GM18498 (cell line): ENCODE measurements around the gene DOHH.
"Not testable (repeated sequence)": the region's sequence is repeated elsewhere in the genome, so short reads cannot be mapped to it uniquely, and the experiment has no call there.

Experiments used
- ATAC-seq: cut with Tn5 transposase; IDR thresholded peaks from one replicate; pipeline ENCODE4 v1.9.1; 2021; ENCODE audit warnings: mild to moderate bottlenecking, moderate library complexity; ENCODE audit not compliant: unreplicated experiment

Gene DOHH

DNA sequence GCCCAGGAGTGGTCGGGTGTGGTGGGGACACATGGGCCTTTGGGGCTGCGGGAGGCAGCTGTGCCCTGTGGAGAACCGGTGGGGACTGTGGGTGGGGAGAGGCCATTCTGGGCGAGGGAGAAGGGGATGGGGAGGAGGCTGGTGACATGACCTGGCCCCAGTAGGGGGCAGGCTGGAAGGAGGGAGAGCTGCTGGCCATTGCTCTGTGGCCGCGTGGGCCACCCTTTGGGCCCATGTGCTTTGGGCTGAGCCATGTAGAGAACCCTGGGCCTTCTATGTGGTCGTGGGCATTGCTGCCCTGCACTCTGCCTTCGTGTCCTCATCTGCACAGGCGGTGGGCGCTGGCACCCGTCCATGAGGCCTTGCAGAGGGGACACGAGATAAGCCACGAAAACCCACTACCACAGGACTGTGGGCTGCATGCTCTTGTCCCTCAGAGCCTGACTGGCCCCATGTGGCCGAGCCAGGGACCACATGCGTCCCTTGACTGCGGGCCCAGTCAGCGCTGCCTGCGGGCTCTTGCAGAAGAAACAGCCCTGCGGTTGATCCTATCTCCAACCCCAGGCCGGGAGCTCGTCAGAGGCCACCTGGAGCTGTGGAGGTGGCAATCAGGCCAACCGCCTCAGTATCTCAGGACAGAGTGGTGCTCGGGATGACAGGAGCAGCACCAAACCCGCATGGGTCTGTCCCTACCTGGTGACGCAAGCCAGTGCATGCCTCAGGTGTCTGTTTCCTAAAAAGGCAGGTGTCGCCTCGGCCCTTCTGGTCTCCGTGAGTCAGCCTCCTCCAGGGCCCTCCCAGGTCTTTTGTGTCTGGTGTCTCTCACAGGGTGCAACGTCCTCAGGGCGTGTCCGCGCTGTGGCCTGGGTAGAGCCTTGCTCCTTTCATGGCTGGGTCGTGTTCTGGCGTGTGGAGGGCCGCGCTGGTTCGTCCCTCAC, 20.0 kb upstream of the DOHH start:
- no peak for ATAC-seq

DNA sequence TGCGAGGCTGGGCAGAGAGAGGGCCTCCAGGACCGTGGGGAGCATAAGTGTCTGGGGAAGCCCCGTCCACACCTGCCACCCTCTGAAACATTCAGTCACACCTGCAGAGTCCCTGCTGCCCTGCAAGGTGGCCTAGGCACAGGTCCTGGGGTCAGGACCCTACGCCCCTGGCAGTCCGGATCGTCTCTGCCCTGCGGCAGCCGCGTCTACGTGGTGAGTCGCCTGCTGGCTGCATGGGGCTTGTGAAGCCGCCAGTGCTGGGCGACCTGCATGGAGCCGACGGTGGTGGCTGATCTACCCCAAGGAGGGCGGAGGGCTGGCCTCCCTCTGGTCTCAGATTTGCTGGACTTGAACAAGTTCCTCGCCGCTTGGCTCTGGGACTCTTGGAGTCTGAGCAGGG, 18.7 kb upstream of the DOHH start:
- no peak for ATAC-seq

DNA sequence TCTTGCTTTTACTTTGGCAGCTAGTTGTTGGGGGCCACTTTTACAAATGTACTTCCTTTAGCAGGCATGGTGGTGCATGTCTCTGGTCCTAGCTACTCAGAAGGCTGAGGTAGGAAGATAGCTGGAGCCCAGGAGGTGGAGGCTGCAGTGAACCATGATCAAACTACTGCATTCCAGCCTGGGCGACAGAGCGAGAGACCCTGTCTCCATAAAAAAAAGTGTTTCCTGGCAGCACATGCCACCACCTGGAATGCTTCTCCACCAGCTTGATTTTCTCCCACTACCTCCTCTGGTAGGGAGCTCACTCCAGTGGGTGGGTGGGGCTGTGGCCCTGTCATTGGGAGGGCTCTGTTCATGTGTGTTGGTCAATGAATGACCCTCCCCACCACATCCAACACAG, 18.2 kb upstream of the DOHH start:
- ATAC-seq = no peak

DNA sequence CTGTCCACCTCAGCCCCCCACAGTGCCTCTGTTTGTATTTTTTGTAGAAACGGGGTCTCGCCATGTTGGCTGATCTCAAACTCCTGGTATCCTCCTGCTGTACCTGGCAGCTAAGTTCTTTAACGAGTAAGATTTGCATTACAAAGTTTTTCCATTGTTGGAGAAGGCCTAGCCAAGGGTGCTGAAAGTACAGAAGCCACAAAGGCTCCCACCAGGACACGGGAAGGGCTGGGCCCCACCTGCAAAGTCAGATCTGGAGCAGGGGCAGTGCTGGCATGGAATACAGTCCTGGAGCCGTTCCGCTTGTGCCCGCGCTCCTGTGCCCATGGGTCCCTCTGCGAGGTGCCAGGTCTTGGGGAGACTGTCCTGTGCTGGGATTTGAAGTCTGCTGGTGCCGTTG, 17.8 kb upstream of the DOHH start:
- ATAC-seq = no peak

DNA sequence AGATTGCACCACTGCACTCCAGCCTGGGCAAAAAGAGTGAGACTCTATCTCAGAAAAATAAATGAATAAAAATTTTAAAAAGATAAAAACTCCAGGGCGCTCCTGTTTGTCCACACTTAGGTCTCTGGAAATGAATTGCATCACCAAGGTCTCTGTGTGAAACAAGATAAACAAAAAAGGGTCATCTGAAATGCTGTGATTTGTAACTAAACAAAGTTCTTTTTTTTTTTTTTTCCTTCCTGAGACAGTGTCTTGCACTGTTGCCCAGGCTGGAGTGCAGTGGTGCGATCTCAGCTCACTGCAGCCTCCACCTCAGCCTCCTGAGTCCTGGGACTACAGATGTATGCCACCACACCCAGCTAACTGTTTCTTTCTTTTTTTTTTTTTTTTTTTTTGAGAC, 17.2 kb upstream of the DOHH start:
- no peak for ATAC-seq

DNA sequence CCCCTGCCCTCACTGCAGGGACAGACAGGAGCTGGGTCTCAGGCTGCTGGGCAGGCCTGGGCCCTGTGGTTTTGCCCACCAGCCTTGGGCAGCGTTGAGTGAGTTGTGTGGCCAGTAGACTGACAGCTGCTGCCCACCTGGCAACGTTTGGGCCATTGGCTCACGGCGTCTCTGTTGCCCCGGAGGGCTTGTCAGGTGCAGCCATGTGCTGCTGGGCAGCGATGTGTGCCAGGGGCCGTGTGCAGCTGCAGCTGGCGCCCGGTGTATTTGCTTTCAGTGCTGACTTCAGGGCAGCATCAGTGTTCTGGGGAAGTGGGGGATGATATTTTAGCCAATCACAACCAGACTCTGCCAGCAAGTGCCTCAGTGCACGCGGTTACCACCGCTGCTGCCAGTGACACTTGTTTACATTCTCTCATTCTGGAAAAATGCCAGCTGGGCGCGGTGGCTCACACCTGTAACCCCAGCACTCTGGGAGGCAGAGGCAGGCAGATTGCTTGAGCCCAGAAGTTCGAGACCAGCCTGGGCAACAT, 16.3 kb upstream of the DOHH start:
- ATAC-seq = no peak

DNA sequence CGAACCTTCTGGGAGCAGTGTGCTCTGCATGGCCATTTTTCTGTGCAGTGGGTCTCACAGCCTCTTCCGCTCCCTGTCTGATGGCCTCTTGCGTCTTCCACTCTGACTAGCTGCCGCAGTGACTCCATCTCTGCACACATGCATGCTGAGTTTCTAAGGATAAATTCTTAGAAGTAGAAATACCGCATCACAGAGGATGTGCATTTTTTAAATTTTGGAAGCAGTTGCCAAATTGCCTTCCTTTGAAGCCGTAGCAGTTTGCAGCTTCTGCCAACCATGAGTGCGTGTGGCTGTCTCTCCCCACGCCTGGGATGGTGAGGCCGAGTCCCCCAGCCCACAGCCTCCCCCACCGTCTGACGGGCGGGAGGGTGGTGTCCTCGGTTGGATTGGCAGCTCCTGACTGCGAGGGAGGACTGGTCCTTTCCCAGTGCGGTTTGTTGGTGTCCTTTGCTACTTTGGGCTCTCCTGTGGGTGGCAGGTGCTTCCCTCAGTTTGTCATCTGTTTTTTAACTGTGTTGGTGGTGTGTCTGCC, 15.5 kb upstream of the DOHH start:
- no peak for ATAC-seq

DNA sequence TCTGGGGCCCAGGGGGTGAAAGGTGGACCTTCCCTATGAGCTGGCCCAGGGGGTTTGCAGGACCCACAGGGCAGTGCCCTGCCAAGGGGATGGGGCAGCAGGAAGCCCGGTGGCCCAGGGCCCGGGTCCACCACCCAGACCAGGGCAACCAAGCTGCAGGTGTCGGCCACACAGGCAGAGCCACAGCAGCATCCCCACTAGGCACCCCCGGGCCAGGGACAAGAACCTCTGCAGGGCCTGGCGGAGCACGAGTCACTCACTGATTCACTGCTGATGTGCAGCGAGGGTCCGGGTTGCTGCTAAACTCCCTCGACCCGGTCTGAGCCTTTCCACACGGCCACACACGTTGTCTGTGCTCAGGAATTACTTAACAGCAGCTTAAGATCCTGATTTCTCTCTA, 14.5 kb upstream of the DOHH start:
- ATAC-seq = no peak

DNA sequence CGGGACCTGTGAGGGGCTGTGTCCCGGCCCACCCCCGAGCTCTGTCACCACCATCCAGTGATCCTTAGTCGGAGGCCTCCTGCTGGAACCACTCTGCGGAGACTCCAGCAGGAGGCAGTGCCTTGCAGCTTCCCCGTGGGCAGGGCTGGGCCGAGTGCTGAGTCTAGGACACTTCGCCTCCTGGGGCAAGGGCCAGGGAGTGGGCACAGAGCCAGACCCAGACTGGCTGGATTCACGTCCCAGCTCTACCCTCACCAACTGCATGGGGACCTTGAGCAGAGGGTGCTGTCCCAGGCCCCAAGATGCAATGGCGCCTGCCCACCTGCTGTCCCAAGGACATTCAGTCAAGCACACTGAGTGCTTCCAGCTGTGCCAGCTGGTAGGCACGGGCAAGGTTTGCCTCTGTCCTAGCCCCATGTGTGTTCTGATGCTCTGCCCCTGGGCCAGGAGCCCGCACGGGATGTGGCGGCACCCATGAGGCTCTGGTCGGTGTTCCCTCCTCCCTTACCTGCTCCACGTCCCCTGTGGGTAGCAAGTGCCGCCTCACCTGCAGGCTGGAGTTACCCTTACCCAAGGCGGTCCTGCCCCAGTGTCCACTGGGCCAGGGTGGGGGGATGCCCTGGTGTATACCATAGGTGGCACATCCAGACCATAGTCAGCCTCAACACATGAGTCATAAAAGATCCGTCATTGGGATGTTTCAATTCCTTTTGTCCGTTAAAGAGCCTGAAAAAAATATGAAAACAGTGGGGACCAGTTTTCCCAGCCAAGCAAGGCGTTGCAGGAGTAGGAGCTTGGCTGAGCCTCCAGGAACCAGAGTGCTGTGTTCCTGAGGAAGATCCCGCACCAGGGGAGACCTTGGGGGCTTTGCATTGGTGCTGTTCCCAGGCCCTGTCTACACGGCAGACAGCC, 13.0 kb upstream of the DOHH start:
- no peak for ATAC-seq

DNA sequence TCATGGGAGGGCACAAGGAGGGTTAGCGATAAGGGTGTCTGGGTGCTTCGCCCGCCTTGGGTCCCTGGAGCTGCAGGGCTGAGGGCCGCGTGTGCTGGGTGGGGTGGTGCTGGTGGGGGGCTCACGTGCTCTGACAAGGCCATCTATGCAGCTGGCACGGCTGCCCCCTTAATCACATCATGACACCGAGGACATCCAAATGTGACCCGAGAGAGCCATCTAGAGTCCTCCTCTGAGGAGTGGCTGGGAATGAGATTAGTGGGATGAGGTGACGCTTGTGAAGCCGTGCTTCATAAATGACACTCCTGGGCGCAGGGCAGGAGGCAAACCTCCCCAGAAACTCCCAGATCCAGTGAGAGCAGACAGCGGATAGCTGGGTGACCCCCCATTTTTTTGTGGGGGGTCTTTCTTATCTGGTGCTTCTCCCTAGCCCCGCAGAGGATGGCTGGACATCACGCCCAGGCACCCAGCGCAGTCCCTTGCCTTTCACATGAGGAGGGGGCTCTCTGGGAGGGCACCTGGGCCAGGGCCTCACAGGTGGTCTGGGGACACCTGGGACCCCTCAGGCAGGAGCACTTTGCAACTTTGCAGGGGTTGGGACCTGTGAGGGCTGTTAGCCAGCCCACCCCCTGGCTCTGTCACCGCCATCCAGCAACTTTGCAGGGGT, 12.2 kb upstream of the DOHH start:
- ATAC-seq = no peak

DNA sequence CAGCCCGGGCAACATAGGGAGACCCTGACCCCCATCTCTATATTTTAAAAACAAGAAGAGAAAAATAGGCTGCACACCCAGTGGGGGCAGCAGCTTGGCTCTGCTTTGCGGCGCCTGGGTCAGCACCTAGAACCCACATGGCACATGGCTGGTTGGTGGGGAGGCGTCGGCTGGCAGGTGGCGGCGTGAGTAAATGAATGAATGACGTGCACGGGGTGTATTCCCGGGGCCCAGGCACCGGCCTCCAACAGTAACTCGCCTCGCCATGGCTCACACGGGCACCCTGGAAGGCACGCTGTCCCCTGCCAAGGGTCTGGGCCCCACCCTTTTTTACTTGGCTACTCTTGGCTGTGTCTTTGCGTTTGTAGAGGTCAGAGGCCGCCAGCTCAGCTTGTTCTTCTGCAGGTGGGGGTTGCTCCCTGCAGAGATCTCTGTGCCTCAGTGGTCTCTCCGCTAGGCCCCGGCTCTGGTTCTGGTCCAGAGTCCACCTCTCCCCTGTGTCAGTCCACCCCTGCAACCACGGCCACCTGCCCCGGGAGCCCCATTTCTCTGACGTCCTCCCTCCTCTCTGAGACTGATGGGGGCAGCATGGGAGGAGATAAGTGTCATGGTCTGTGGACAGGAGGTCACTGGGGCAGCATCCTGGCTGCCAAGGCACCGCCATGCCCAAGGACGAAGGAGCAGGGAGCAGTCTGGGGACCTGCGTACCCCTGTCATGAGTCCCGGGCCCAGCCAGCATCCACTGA, 11.2 kb upstream of the DOHH start:
- no peak for ATAC-seq

DNA sequence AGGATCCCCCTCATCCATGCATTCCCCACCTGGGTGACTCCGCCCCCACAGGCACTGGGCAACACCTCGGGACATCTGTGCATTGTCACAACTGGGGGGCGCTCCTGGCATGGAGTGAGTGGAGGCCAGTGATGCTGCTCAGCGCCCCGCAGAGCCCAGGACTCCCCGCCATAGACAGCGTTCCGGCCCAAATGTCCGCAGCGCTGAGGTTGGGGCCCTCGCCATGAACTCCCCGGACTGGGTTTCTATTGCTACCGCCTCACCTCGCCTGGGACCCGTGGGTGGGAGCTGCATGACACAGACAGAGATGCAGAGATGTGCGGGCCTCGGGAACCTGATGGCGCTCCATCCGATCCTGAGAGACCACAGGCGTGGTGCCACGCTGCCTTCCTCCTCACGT, 10.3 kb upstream of the DOHH start:
- ATAC-seq = no peak

DNA sequence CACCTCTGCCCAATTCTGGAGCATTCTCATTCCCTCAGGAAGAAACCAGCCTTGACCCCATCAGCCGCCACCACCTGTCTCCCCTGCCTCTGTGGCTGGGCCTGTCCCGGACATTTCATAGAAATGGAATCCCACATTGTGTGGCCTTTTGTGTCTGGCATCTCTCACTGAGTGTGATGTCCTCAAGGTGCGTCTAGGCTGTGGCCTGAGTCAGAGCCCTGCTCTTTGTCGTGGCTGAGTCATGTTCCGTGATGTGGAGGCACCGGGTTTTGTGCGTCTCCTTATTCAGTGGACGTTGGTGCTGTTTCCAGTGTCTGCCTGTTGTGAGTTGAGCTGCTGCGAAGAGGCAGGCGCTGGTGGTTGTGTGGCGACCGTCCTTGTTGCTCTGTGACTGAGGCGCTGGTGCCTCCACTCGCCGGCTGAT, 9.1 kb upstream of the DOHH start:
- no peak for ATAC-seq

DNA sequence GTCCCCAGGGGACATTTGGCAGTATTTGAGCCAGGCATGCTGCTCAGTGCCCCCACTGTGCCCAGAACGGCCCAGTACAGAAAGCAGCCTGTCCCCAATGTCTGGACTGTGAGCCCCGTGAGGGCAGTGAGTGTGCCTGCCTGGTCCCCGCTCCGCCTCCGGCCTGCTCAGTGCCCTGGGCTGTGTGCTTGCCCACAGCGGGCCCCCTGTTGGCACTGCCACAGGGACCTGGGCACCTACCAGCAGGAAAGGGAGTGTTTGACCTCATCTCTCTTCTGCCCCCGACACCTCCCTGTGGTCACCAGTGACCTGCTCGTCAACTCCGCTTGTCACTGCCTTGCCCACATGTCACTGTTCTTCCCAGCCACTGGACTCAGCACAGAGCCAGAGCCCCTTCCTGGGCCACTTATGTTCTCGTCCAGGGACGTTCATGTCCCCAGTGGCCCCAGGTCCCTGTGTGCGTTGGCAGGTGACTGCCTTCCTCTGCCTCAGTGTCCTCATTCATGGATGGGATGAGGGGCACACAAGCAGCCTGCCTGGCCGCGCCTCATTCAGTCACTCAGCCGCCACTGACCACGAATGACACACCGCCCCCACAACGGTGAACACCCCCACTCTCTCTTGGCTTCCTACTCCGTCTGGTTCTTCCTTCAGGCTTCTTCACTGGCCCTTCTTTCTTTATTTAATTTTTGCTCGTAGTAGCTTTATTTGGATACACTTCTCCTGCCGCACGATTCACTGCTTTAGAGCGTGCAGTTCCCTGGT, 8.5 kb upstream of the DOHH start:
- ATAC-seq = no peak

DNA sequence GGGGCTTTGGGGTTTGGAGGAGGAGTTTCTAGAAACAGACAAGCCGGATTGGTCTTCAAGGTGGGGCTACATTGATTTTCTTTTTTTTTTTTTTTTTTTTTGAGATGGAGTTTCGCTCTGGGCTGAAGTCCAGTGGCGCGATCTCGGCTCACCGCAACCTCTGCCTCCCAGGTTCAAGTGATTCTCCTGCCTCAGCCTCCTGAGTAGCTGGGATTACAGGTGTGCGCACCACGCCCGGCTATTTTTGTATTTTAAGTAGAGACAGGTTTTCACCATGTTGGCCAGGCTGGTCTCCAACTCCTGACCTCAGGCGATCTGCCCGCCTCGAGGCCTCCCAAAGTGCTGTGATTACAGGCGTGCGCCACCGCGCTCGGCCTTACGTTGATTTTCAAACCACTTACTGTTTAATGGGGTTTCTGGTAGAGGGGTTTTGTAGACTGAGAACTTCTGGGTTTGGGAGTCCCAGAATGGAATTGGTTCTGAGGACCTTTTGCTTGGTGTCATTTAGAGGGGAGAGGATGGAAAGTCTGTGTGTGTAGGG, 7.7 kb upstream of the DOHH start:
- ATAC-seq = not testable (repeated sequence)

DNA sequence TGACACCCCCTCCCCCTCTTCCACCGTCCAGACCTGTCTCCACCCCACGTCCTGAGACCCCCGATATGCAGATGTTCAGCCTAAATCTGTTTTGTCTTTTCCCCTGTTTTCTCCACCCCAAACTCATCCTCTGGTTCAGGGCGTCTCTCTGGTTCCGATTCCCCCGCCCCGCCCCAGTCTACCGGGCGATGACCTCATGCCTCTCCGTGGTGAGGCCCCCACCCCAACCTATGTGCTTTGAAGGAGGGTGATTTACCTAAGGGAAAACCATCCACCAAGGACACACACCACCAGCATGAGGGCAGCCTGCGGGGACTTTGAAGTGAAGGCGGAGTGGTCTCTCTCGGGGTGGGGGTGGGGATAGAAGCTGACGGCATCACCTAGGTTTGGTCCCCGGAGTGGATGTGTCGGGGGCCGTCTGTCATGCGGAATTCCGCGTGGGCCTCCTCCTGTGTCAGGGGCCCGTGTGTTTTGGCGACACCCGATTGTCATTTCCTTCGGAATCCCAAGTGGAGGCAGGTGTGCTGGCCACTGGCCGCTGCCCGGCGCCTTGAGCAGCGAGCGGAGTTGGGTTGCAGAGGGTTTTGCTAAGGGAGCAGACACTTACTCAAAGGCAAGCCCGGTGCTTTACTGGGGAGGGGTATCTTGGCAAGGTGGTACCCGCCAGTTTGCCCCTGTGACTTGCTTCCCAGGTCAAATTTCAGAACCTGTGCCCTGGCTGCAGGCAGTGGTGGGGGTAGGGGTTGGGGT, 7.1 kb upstream of the DOHH start:
- no peak for ATAC-seq

DNA sequence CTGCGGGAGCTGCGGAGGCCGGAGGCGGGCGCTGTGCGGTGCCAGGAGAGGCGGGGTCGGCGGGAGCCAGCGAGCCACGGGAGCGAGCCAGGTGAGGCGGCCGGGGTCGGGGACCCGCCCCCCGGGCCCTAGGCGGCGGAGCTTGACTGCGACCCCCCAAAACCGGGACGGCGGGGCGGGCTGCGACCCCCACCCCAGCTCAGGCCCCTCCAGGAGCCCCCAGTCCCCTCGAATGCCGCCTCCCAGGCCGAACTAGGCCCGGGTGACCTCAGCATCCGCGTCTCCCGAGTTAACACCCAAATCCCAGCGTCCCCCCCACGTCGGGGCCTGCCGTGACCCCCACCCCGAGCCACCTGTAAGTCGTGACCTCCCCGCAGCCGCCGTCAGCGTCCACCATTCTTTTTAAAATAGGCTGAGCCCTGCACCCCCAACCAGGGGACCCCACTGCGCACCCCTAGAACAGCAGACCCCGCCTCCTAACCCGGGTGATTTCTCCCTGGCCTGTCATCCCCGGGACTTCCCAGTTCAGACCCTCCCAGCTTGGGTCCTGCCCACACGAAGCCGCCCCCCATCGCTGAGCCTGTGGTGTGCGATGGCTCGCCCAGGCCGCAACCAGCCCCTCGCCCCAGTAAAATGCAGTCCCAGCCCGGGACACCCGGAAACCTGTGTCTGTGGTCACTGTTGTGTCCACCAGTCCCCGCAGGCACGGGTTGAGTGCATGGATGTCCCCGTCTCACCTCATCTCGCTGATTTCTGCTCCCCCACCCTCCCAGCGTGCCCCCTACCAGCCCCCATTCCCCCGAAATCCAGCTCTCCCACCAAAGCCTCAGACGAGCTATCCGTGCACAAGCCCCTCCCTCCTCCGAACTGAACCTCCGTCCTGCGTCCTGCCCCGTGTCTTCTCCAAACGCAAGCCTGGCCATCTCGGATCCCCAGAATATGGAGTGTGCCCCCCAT, 6.2 kb upstream of the DOHH start:
- ATAC-seq = no peak
